Measurements from ENCODE around the gene LRP5. TPM values are rescaled to one million over a fixed set of nuclear protein-coding genes. Genes with fewer than 3 reads are reported as not detected.
"Not testable (repeated sequence)": the region's sequence is repeated elsewhere in the genome, so short reads cannot be mapped to it uniquely, and the experiment has no call there.

LRP5 gene
- total RNA-seq, 1 experiment from 2014 or later: 32.8 TPM

DNA sequence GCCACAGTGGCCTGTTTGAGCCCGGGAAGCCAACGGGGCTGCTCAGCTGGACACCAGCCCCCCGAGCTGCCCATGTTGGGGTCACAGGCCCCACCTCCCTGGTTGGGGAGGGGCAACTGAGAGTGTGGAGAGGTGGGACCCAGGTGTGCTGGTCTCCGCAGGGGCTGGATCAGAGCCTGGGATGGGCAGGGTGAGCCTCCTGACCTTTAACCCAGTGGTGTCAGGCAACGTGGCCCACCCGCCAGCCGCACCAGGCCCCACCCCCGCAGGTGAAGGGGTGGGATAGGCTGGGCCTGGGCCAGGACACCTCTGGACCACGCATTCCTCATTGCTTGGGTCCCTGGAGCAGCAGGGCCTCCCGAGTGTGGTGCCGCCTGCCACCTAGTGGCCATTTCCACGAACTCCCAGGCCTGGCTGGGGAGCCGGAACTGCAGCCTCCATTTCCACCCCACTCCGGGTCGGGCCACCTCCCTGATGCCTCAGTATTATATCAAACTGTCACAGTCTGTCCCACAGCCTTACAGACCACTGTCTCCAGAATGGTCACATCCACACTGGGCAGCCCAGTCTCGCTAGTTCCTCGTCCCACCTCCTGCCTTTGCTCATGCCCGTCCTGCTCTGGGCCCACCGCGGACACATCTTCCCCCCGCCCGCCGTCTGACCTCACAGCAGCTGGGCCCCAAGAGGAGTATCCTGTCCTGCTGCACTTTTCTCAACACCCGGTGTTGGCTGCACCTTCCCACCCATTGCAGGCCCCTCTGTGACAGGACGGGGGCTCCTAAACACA is 134.8 kb downstream of the LRP5 start:
- Mint-ChIP-seq H3K27ac (ENCODE audit: low read depth, unreplicated experiment) (no peak overlapping the region), H3K36me3 (ENCODE audit: insufficient read depth, unreplicated experiment) (peaks cover 28% of the 10 kb centered on the region), H3K4me1 (ENCODE audit: insufficient read depth, unreplicated experiment) (no peaks in the 10 kb centered on the region), H3K27me3 (ENCODE audit: insufficient read depth, unreplicated experiment) (no peaks in the 10 kb centered on the region), H3K9me3 (ENCODE audit: unreplicated experiment) (no peaks in the 10 kb centered on the region), H3K4me3 (ENCODE audit: unreplicated experiment) (no peak overlapping the region)
- ChIA-PET POLR2A (no interaction called here), CTCF (interaction anchor here (0.6 to 1.2 kb wide), 8 partner anchors 9 to 208 kb away, joined by 3 to 6 read pairs (median 3); no protein-coding TSS in a partner anchor)
- TF ChIP-seq, protein P1, sequence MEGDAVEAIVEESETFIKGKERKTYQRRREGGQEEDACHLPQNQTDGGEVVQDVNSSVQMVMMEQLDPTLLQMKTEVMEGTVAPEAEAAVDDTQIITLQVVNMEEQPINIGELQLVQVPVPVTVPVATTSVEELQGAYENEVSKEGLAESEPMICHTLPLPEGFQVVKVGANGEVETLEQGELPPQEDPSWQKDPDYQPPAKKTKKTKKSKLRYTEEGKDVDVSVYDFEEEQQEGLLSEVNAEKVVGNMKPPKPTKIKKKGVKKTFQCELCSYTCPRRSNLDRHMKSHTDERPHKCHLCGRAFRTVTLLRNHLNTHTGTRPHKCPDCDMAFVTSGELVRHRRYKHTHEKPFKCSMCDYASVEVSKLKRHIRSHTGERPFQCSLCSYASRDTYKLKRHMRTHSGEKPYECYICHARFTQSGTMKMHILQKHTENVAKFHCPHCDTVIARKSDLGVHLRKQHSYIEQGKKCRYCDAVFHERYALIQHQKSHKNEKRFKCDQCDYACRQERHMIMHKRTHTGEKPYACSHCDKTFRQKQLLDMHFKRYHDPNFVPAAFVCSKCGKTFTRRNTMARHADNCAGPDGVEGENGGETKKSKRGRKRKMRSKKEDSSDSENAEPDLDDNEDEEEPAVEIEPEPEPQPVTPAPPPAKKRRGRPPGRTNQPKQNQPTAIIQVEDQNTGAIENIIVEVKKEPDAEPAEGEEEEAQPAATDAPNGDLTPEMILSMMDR (IDR thresholded peaks at IDR 0.05; ENCODE audit: unreplicated experiment): peak; percentile 95
- intact Hi-C loops (cut with micrococcal nuclease): loop anchor here (1.0 to 5.0 kb wide), 3 partner anchors 176 to 240 kb away; partner anchors contain the start of gene C11orf24
- BruUV-seq (replicated peaks): no TSS peak
- DNase-seq (ENCODE audit: unreplicated experiment): peak; percentile 67

GRCh38 chr11:68447914-68448313 is 135.5 kb downstream of the LRP5 start:
- not testable (repeated sequence) for H3K27ac Mint-ChIP-seq (ENCODE audit: low read depth, unreplicated experiment); DNase-seq (ENCODE audit: unreplicated experiment); BruUV-seq (replicated peaks); H3K27me3 Mint-ChIP-seq (ENCODE audit: insufficient read depth, unreplicated experiment); H3K4me3 Mint-ChIP-seq (ENCODE audit: unreplicated experiment); H3K9me3 Mint-ChIP-seq (ENCODE audit: unreplicated experiment); H3K4me1 Mint-ChIP-seq (ENCODE audit: insufficient read depth, unreplicated experiment)
- ChIA-PET POLR2A (interaction anchor here (0.7 kb wide), 1 partner anchor 76 kb away, joined by 3 read pairs; no protein-coding TSS in a partner anchor), CTCF (interaction anchor here (1.5 kb wide), 1 partner anchor 191 kb away, joined by 4 read pairs; no protein-coding TSS in a partner anchor)
- H3K36me3 Mint-ChIP-seq (ENCODE audit: insufficient read depth, unreplicated experiment): peaks cover 28% of the 10 kb centered on the region
- intact Hi-C loops (cut with micrococcal nuclease): loop anchor here (1.0 to 5.0 kb wide), 3 partner anchors 177 to 241 kb away; partner anchors contain the start of gene C11orf24

GRCh38 chr11:68448604-68449011 is 136.2 kb downstream of the LRP5 start:
- BruUV-seq (replicated peaks): no TSS peak
- H3K9me3 Mint-ChIP-seq (ENCODE audit: unreplicated experiment): no peaks in the 10 kb centered on the region
- H3K4me1 Mint-ChIP-seq (ENCODE audit: insufficient read depth, unreplicated experiment): no peaks in the 10 kb centered on the region
- H3K36me3 Mint-ChIP-seq (ENCODE audit: insufficient read depth, unreplicated experiment): peaks cover 28% of the 10 kb centered on the region
- intact Hi-C loops (cut with micrococcal nuclease): loop anchor here (5.0 kb wide), 1 partner anchor 241 kb away; no protein-coding TSS in a partner anchor
- ChIA-PET CTCF (interaction anchor here (0.6 to 1.5 kb wide), 2 partner anchors 192 to 1224 kb away, joined by 3 to 4 read pairs; no protein-coding TSS in a partner anchor), POLR2A (interaction anchor here (0.7 kb wide), 1 partner anchor 76 kb away, joined by 3 read pairs; no protein-coding TSS in a partner anchor)
- H3K27ac Mint-ChIP-seq (ENCODE audit: low read depth, unreplicated experiment): no peak overlapping the region
- no peaks in the 10 kb centered on the region for H3K27me3 Mint-ChIP-seq (ENCODE audit: insufficient read depth, unreplicated experiment)
- DNase-seq (ENCODE audit: unreplicated experiment): no peak
- no peak overlapping the region for H3K4me3 Mint-ChIP-seq (ENCODE audit: unreplicated experiment)
- TF ChIP-seq, protein P1 (IDR thresholded peaks at IDR 0.05; ENCODE audit: unreplicated experiment): no peak

DNA sequence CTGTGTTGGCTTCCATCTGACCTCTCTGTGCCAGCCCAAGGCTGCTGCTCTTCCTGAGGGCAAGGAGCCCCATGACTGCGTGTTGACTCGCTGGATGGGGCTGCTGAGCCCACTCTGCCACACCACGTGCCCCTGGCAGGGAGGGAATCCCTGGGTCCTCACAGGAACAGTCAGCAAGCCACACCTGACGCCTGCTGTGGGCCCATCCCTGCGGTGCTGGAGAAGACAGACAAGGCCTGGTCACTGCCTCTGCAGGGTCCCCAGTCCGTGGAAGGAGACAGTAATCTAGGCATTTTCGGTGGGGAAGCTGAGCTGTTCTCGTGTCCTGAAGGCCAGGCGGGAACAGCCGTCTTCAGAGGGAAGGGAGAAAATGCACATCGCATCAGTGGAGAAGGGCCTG is 137.6 kb downstream of the LRP5 start:
- Mint-ChIP-seq H3K27ac (ENCODE audit: low read depth, unreplicated experiment) (no peak overlapping the region), H3K9me3 (ENCODE audit: unreplicated experiment) (no peaks in the 10 kb centered on the region), H3K27me3 (ENCODE audit: insufficient read depth, unreplicated experiment) (no peaks in the 10 kb centered on the region), H3K4me1 (ENCODE audit: insufficient read depth, unreplicated experiment) (peaks cover 5% of the 10 kb centered on the region), H3K4me3 (ENCODE audit: unreplicated experiment) (no peak overlapping the region), H3K36me3 (ENCODE audit: insufficient read depth, unreplicated experiment) (peaks cover 28% of the 10 kb centered on the region)
- no TSS peak for BruUV-seq (replicated peaks)
- DNase-seq (ENCODE audit: unreplicated experiment): no peak
- POLR2A ChIA-PET: no interaction called here
- intact Hi-C loops (cut with micrococcal nuclease): loop anchor here (5.0 kb wide), 1 partner anchor 243 kb away; no protein-coding TSS in a partner anchor
- CTCF ChIA-PET: no interaction called here
- TF ChIP-seq, protein P1 (IDR thresholded peaks at IDR 0.05; ENCODE audit: unreplicated experiment): no peak

Measured in MCF 10A (cell line).